B cell (primary cell): ENCODE results near the gene PUS10. TPM values are rescaled to one million over a fixed set of nuclear protein-coding genes. Genes with fewer than 3 reads are reported as not detected.

Experiments
- ATAC-seq: fragments of 200-7000 bp; cut with Tn5 transposase; one replicate; pipeline ENCODE4 v1.10.0; 2021; ENCODE audit warnings: low read depth, mild to moderate bottlenecking, moderate number of reproducible peaks, moderate library complexity
- CTCF ChIA-PET: fragments of 350-600 bp; sonication (Branson Sonifier 250); formaldehyde crosslinking; loops from one replicate; lab custom pipeline; 2021; ENCODE audit warnings: antibody characterized with exemption, inconsistent platforms; lab: Charles Lee
- POLR2A ChIA-PET: fragments of 350-600 bp; sonication (Branson Sonifier 250); formaldehyde crosslinking; loops from one replicate; lab custom pipeline; 2021; ENCODE audit warnings: antibody characterized with exemption; lab: Charles Lee
- DNase-seq: peaks from one replicate; pipeline ENCODE4 v3.0.0; 2013
- H2AFZ ChIP-seq: 2 replicates; pipeline ENCODE4 v1.6.1; 2012; ENCODE audit warnings: mild to moderate bottlenecking, low read depth, low read length; ENCODE audit not compliant: insufficient read depth, poor library complexity, severe bottlenecking
- H3K27ac ChIP-seq, 2 donors: 1 replicate in 1 of 2; 2 replicates in 1 of 2; pipeline ENCODE4 v1.5.1; 2012 to 2013; ENCODE audit warnings: low read length in 2 of 2, mild to moderate bottlenecking in 2 of 2, moderate library complexity in 1 of 2
- H3K27me3 ChIP-seq, 4 experiments: fragments of 200-600 bp in 1 of 4; sonication (generic) in 1 of 4; replicated peaks in 1 of 4; 1 replicate in 2 of 4; 2 replicates in 2 of 4; pipeline versions ENCODE4 v1.6.1 to v1.7.0; 2013 to 2016; ENCODE audit warnings: low read length in 3 of 4, mild to moderate bottlenecking in 2 of 4, mixed read lengths in 1 of 4, moderate library complexity in 1 of 4; ENCODE audit not compliant: insufficient read depth in 4 of 4, control insufficient read depth in 3 of 4; ENCODE audit errors: control extremely low read depth in 1 of 4
- H3K36me3 ChIP-seq, 2 experiments: replicated peaks in 1 of 2; 1 replicate in 1 of 2; 2 replicates in 1 of 2; pipeline versions ENCODE4 v1.6.1 to v1.7.1; 2013; ENCODE audit warnings: low read length in 1 of 2; ENCODE audit not compliant: insufficient read depth in 2 of 2, control insufficient read depth in 1 of 2; ENCODE audit errors: control extremely low read depth in 1 of 2, extremely low read depth in 1 of 2
- H3K4me1 ChIP-seq, 2 donors: fragments of 200-600 bp in 1 of 2; sonication (generic) in 1 of 2; 1 replicate in 1 of 2; 2 replicates in 1 of 2; pipeline versions ENCODE4 v1.5.1 to v1.6.1; 2013 to 2017; ENCODE audit warnings: low read length in 2 of 2; ENCODE audit not compliant: control insufficient read depth in 2 of 2, insufficient read depth in 2 of 2
- H3K4me2 ChIP-seq: replicated peaks from 2 replicates; pipeline ENCODE3; 2012; ENCODE audit warnings: mild to moderate bottlenecking, low read depth, low read length; ENCODE audit not compliant: poor library complexity, severe bottlenecking
- H3K4me3 ChIP-seq, 5 experiments: fragments of 200-600 bp in 1 of 5; sonication (generic) in 1 of 5; 1 replicate in 3 of 5; 2 replicates in 2 of 5; pipeline versions ENCODE4 v1.5.1 to v1.7.0; 2011 to 2016; ENCODE audit warnings: low read length in 4 of 5, mild to moderate bottlenecking in 4 of 5, low read depth in 2 of 5, control low read depth in 1 of 5, moderate library complexity in 1 of 5; ENCODE audit not compliant: insufficient read depth in 1 of 5; ENCODE audit errors: control extremely low read depth in 1 of 5, extremely low read depth in 1 of 5
- H3K79me2 ChIP-seq: fragments of 200-600 bp; sonication (generic); one replicate; pipeline ENCODE4 v1.6.0; 2016; ENCODE audit warnings: low read length; ENCODE audit not compliant: control insufficient read depth, insufficient read depth
- H3K9ac ChIP-seq: fragments of 200-600 bp; sonication (generic); 2 replicates; pipeline ENCODE4 v1.6.1; 2017; ENCODE audit warnings: mild to moderate bottlenecking, low read length, moderate library complexity
- H3K9me3 ChIP-seq, 3 donors: one replicate each; pipeline versions ENCODE4 v1.6.1 to v1.7.1; 2013; ENCODE audit warnings: low read length in 2 of 3; ENCODE audit not compliant: control insufficient read depth in 2 of 3, insufficient read depth in 1 of 3; ENCODE audit errors: control extremely low read depth in 1 of 3
- H4K20me1 ChIP-seq: 2 replicates; pipeline ENCODE4 v1.6.0; 2012; ENCODE audit warnings: mild to moderate bottlenecking, low read length; ENCODE audit not compliant: insufficient read depth, control insufficient read depth, poor library complexity, severe bottlenecking
- H3K27ac Mint-ChIP-seq: one replicate; pipeline ENCODE4 v1.8.0; 2021; ENCODE audit warnings: mixed read lengths
- H3K27me3 Mint-ChIP-seq: one replicate; pipeline ENCODE4 v1.8.0; 2021; ENCODE audit warnings: mixed read lengths
- H3K4me1 Mint-ChIP-seq: one replicate; pipeline ENCODE4 v1.8.0; 2021; ENCODE audit warnings: mixed read lengths
- H3K4me3 Mint-ChIP-seq: one replicate; pipeline ENCODE4 v1.8.0; 2021; ENCODE audit warnings: mixed read lengths
- H3K9me3 Mint-ChIP-seq: one replicate; pipeline ENCODE4 v1.8.0; 2022; ENCODE audit warnings: mixed read lengths; ENCODE audit not compliant: insufficient read depth
- CTCF ChIP-seq: fragments of 200-600 bp; IDR thresholded peaks from one replicate; pipeline ENCODE4 v1.8.0; 2022; ENCODE audit warnings: antibody characterized with exemption, mild to moderate bottlenecking
- EZH2 ChIP-seq: IDR thresholded peaks from 2 replicates; pipeline ENCODE4 v1.6.1; 2012; ENCODE audit warnings: borderline replicate concordance, low read depth, mild to moderate bottlenecking, moderate library complexity, low read length; ENCODE audit not compliant: insufficient read depth, poor library complexity, severe bottlenecking
- WGBS: methylation state at CpG from one replicate; pipeline ENCODE4 v1.1.5; 2013; ENCODE audit warnings: missing lambda C conversion rate; ENCODE audit not compliant: insufficient coverage; 5-methylcytosine and 5-hydroxymethylcytosine counted together
- intact Hi-C: fragments of 100-400 bp; cut with micrococcal nuclease; formaldehyde crosslinking; loops from one replicate; pipeline ENCODE4 v1.10.0; 2022
- polyA plus RNA-seq: library from polyadenylated mRNA; depleted of rRNA; stranded (reverse); fragments of >200 nt; gene quantifications from 2 replicates; pipeline ENCODE4 v1.2.3, GENCODE V29; 2012
- total RNA-seq, 2 donors: library from RNA; stranded (reverse); fragments of 120-200 nt in 1 of 2; gene quantifications; 1 replicate in 1 of 2; 2 replicates in 1 of 2; pipeline versions ENCODE4 v1.2.3 to v1.2.4, GENCODE V29; 2013 to 2022

Gene PUS10
- total and polyA plus RNA-seq, 2 donors (not counting 1 experiment from before 2014, with no cell fraction given) = 3.2 to 7.1 TPM

DNA sequence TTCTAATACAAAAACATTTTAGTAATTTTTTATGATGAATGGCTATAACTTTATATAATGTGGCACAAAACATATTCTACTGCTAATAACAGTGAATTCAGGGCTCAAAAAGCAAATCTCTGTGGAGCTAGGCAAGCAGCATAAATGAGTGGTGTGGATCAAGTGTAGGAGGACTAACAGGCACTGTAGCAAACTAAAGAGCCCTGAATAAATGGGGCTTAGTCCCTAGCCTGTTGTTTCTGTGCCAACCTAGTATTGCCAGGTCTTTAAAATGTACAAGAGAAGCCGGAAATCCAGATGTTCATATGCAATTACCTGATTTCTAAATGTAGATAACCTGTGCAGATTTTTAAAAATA is 118.2 kb downstream of the PUS10 start:
- Histone ChIP-seq H3K4me1 (peaks cover 11 to 15% of the 10 kb centered on the region in 2 donors), H3K4me2 (peak overlapping the region; percentile 39), H3K9me3 (no peaks in the 10 kb centered on the region), H3K27ac (peak overlapping the region; percentile 19 to 60), H3K36me3 (peaks cover 2 to 93% of the 10 kb centered on the region in 2 experiments), H4K20me1 (peaks cover 50% of the 10 kb centered on the region), H3K79me2 (peaks cover 89% of the 10 kb centered on the region), H3K9ac (no peak overlapping the region), H3K27me3 (no peaks in the 10 kb centered on the region), H2AFZ (no peak overlapping the region), H3K4me3 (no peak overlapping the region)
- Mint-ChIP-seq H3K4me3 (peak overlapping the region; percentile 60), H3K4me1 (peaks cover 29% of the 10 kb centered on the region), H3K9me3 (no peaks in the 10 kb centered on the region), H3K27me3 (no peaks in the 10 kb centered on the region), H3K27ac (peak overlapping the region; percentile 89)
- POLR2A ChIA-PET = interaction anchor here (0.5 kb wide), 1 partner anchor 31 kb away, joined by 3 read pairs; no protein-coding TSS in a partner anchor
- no peak for TF ChIP-seq EZH2
- no peak for TF ChIP-seq CTCF
- intact Hi-C loops = loop anchor here (2.0 to 5.0 kb wide), 2 partner anchors 15 to 32 kb away; no protein-coding TSS in a partner anchor
- DNase-seq (no peak), ATAC-seq (no peak)
- CTCF ChIA-PET = interaction anchor here (0.9 to 3.8 kb wide), 4 partner anchors 17 to 100 kb away, joined by 4 to 14 read pairs (median 6); no protein-coding TSS in a partner anchor
- no CpG with 5 or more reads among the region's 1 CpG for WGBS

DNA sequence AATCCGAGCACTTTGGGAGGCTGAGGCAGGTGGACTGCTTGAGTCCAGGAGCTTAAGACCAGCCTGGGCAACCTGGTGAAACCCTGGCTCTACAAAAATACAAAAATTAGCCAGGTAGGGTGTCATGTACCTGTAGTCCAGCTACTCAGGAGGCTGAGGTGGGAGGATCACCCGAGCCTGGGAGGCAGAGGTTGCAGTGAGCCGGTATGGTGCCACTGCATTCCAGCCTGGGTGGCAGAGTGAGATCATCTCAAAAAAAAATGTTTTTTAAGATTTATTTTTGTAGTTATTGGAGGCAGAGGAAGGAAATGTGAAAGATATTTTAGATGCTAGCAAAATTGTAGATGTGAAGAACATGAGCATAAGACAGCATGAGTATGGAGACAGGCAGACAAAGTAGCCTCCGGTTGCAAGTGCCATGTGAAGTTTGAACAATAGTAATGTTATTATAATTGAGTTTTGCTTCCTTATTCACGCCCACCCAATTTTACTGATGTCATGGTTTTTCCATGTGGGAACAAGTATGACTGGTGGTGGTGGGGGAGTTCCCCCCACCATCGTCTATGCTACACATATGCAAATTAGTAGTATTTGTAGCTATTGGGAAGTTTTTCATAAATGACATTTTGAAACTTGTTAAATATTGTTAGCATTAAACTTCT is 118.7 kb downstream of the PUS10 start:
- no peak for TF ChIP-seq CTCF
- ATAC-seq (peak; percentile 58), DNase-seq (peak; percentile 59)
- Histone ChIP-seq H3K4me2 (peak overlapping the region; percentile 39), H3K79me2 (peaks cover 89% of the 10 kb centered on the region), H3K9ac (no peak overlapping the region), H3K4me3 (no peak overlapping the region), H3K4me1 (peaks cover 11 to 15% of the 10 kb centered on the region in 2 donors), H3K27ac (peak overlapping the region; percentile 15 to 60), H3K36me3 (peaks cover 2 to 90% of the 10 kb centered on the region in 2 experiments), H3K27me3 (no peaks in the 10 kb centered on the region), H2AFZ (no peak overlapping the region), H4K20me1 (peaks cover 50% of the 10 kb centered on the region), H3K9me3 (no peaks in the 10 kb centered on the region)
- 62% methylated on average over 2 of the region's 6 CpGs for WGBS
- Mint-ChIP-seq H3K4me3 (peak overlapping the region; percentile 65), H3K9me3 (no peaks in the 10 kb centered on the region), H3K4me1 (peaks cover 29% of the 10 kb centered on the region), H3K27ac (peak overlapping the region; percentile 89), H3K27me3 (no peaks in the 10 kb centered on the region)
- ChIA-PET CTCF (interaction anchor here (1.1 to 3.8 kb wide), 3 partner anchors 81 to 100 kb away, joined by 4 to 14 read pairs (median 9); no protein-coding TSS in a partner anchor), POLR2A (interaction anchor here (0.5 kb wide), 1 partner anchor 30 kb away, joined by 3 read pairs; no protein-coding TSS in a partner anchor)
- intact Hi-C loops = loop anchor here (2.0 to 5.0 kb wide), 2 partner anchors 15 to 33 kb away; no protein-coding TSS in a partner anchor
